Central memory CD8-positive, alpha-beta T cell (primary cell): ENCODE measurements around the gene DYNLL1.
A peak's percentile ranks its signal among the peaks of the same experiment; 100 is the strongest.

Source experiments
- ATAC-seq: fragments of 150-1000 bp; cut with Tn5 transposase; replicated peaks from 2 replicates; pipeline ENCODE4 v1.10.0; 2022; ENCODE audit warnings: mild to moderate bottlenecking, moderate FRiP score, moderate number of reproducible peaks; ENCODE audit not compliant: poor library complexity, severe bottlenecking; ENCODE audit errors: extremely low read depth
- DNase-seq, 2 donors: peaks; one replicate each; pipeline ENCODE4 v3.0.0; 2021; ENCODE audit warnings: low spot score in 2 of 2
- H3K27ac Mint-ChIP-seq: one replicate; pipeline ENCODE4 v1.8.0; 2022; ENCODE audit warnings: low read depth, mild to moderate bottlenecking, moderate library complexity, mixed read lengths
- H3K27me3 Mint-ChIP-seq: one replicate; pipeline ENCODE4 v1.8.0; 2022; ENCODE audit warnings: mixed read lengths
- H3K36me3 Mint-ChIP-seq: one replicate; pipeline ENCODE4 v1.8.0; 2022; ENCODE audit warnings: mild to moderate bottlenecking, moderate library complexity, mixed read lengths; ENCODE audit not compliant: insufficient read depth
- H3K4me1 Mint-ChIP-seq: one replicate; pipeline ENCODE4 v1.8.0; 2022; ENCODE audit warnings: mixed read lengths
- H3K4me3 Mint-ChIP-seq: one replicate; pipeline ENCODE4 v1.8.0; 2022; ENCODE audit warnings: mild to moderate bottlenecking, moderate library complexity, mixed read lengths
- H3K9me3 Mint-ChIP-seq: one replicate; pipeline ENCODE4 v1.8.0; 2022; ENCODE audit warnings: mixed read lengths

The DYNLL1 gene

DNA sequence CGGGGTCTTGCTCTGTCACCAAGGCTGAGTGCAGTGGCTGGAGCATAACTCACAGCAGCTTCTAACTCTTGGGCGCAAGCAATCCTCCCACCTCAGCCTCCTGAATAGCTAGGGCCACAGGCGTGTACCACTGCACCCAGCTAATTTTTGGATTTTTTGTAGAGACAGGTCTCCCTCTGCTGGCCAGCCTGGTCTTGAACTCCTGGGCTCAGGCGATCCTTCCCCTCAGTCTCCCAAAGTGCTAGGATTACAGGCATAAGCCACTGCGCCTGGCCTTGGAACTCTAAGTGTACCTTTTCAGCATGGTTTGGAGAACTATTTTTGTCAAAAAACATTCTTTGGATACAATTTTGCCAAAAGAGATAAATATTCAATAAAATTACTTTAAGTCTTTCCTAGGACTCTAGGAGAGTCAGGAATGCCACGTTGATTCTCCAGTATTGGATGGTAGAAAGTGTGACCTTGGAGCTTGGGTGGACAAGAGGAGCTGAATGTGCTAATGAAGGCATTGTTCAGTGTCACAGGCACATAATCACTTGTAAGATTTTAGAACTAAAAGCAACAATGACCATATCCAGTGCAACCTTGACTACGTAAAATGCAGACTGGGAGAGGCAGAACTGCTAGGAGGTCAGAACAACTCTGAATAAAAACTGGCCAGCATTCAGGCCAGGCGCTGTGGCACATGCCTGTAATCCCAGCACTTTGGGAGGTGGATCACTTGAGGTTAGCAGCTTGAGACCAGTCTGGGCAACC is 29.2 kb upstream of the DYNLL1 start:
- DNase-seq (peak in 1 of 2 donors; percentile 27), ATAC-seq (no peak)
- Mint-ChIP-seq H3K36me3 (peaks cover 60% of the 10 kb centered on the region), H3K27me3 (no peaks in the 10 kb centered on the region), H3K9me3 (no peaks in the 10 kb centered on the region), H3K4me1 (peaks cover 38% of the 10 kb centered on the region), H3K4me3 (no peak overlapping the region), H3K27ac (no peak overlapping the region)

GRCh38 chr12:120467439-120467838 is 28.5 kb upstream of the DYNLL1 start:
- Mint-ChIP-seq H3K4me3 (peak overlapping the region; percentile 88), H3K9me3 (no peaks in the 10 kb centered on the region), H3K27me3 (no peaks in the 10 kb centered on the region), H3K4me1 (peaks cover 45% of the 10 kb centered on the region), H3K27ac (peak overlapping the region; percentile 88), H3K36me3 (peaks cover 53% of the 10 kb centered on the region)
- no peak for ATAC-seq
- no peak for DNase-seq

DNA sequence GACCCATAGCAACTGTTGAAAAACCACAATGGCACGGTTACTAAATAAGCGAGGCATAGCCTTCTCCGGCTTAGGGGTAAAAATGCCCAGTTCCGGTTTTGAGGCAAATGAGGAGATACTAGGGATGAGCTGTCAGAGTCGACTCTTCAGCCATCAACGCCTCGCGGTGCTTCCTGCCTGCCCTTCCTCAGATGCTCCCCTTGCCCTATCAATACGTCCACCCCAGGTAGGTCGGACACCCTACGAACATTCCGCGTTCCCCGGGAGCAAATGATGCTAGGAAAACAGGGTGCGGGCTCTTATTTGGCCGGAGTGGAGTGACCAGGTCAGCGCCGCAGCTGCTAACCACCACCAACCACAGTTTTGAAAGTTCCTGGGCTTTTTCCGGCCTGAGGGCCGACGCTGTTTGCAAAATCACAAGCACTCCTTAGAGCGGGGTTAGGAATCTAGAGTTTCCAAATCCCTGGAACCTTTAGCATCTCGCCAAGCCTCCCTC is 27.5 kb upstream of the DYNLL1 start:
- Mint-ChIP-seq H3K27me3 (no peaks in the 10 kb centered on the region), H3K36me3 (peaks cover 46% of the 10 kb centered on the region), H3K4me3 (peak overlapping the region; percentile 88), H3K4me1 (peaks cover 54% of the 10 kb centered on the region), H3K9me3 (no peaks in the 10 kb centered on the region), H3K27ac (peak overlapping the region; percentile 88)
- ATAC-seq (no peak), DNase-seq (no peak)

- peak overlapping the region; percentile 88 for H3K27ac Mint-ChIP-seq
- H3K4me3 Mint-ChIP-seq = peak overlapping the region; percentile 88
- ATAC-seq (peak; percentile 46), DNase-seq (no peak)
- H3K9me3 Mint-ChIP-seq = no peaks in the 10 kb centered on the region
- H3K36me3 Mint-ChIP-seq = peaks cover 40% of the 10 kb centered on the region
- H3K4me1 Mint-ChIP-seq = peaks cover 58% of the 10 kb centered on the region
- H3K27me3 Mint-ChIP-seq = no peaks in the 10 kb centered on the region
Measured at GRCh38 chr12:120468821-120469449, 27.0 kb upstream of the DYNLL1 start.

DNA sequence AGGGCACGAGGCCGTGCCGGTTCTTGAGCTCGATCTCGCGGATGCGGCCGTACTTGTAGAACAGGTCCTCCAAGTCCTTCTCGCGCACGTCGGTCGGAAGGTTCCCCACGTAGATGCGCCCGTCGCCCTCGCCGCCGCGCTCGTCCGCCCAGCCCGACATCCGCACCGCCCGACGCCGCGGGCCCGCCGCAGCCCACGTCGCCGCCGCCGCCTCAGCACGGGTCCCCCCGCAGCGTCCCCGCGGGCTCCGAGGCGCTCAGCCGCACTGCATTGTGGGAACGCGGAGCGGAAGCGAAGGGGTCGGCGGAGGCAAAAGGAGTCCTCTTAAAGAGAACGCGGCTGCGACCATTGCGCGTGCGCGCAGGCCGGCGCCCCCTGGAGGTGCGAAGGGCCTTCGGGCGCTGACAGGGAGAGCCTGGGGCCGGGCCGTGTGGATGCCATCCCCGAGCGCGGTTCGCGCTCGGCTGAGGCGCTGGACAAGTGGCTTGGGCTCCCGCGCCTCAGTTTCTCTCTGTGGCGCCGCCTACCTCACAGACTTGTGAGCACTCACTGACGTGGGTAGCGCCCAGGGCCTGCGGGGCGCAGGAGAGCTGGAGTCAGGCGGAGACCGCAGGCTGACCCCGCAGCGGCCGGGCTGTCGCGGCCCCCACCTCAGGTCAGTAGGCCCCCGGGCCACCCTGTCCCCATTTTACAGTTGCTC is 26.3 kb upstream of the DYNLL1 start, which contains the start of gene SRSF9:
Gene SRSF9 (minus strand): TSS at position 299 of the 700 bp plus-strand sequence. CDS start 139 bp downstream, at position 160.
- Mint-ChIP-seq H3K9me3 (no peaks in the 10 kb centered on the region), H3K4me3 (peak within 1 kb of the TSS; percentile 88), H3K27me3 (no peaks in the 10 kb centered on the region), H3K4me1 (peaks cover 58% of the 10 kb centered on the region), H3K27ac (peak within 1 kb of the TSS; percentile 88), H3K36me3 (peaks cover 34% of the 10 kb centered on the region)
- ATAC-seq = peak; percentile 92
- DNase-seq = peak; percentile 94 to 96

DNA sequence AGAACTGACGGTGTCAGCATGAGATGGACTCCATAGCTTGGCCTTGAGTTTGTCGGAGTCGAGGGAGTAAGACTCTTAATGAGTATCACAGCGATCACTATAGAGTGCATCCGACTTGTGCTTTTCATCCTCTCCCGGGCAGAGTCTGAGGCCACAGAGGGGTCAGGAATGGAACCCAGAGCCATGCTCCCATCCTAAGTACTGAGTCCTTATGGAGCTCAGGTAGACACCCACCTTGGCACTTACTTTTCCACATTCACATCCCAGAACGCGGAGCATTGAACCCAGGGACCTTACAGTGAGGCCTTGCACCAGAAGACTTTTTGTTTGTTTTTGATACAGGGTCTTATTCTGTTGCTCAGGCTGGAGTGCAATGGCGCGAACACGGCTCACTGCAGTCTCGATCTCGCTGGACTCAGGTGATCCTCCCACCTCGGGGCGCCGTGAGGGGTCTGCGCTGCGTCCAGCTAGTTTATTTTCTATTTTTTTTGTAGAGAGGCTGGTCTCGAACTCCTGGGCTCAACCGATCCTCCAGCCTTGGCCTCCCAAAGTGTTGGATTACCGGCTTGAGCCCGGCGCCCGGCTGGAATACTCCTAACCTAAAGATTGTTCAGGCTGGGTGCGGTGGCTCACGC is 25.6 kb upstream of the DYNLL1 start:
- no peaks in the 10 kb centered on the region for H3K9me3 Mint-ChIP-seq
- DNase-seq = peak in 1 of 2 donors; percentile 33
- H3K4me1 Mint-ChIP-seq = peaks cover 60% of the 10 kb centered on the region
- H3K4me3 Mint-ChIP-seq = peak overlapping the region; percentile 88
- no peak for ATAC-seq
- peak overlapping the region; percentile 88 for H3K27ac Mint-ChIP-seq
- peaks cover 27% of the 10 kb centered on the region for H3K36me3 Mint-ChIP-seq
- H3K27me3 Mint-ChIP-seq = no peaks in the 10 kb centered on the region

DNA sequence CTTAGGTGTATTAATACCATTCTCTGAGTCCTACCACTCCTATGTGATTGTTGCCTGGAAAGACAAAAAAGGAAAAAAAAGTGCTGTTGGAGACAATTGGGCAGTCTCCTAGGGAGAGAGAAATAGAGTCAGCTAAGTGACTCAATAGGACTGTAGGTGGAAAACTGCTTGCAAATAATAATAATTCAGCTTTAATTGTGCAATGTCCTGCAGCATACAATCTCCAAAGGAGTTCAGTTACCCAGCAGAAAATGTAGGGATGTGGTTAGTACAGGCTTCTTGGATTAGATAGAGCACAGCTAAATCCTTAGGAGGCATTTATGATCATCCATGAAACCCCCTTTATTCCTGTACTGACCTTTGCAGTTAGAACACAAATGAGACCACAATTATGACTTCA is 23.4 kb upstream of the DYNLL1 start:
- ATAC-seq = no peak
- DNase-seq = no peak
- Mint-ChIP-seq H3K27me3 (no peaks in the 10 kb centered on the region), H3K27ac (no peak overlapping the region), H3K36me3 (peaks cover 18% of the 10 kb centered on the region), H3K4me1 (peaks cover 43% of the 10 kb centered on the region), H3K9me3 (no peaks in the 10 kb centered on the region), H3K4me3 (no peak overlapping the region)

DNA sequence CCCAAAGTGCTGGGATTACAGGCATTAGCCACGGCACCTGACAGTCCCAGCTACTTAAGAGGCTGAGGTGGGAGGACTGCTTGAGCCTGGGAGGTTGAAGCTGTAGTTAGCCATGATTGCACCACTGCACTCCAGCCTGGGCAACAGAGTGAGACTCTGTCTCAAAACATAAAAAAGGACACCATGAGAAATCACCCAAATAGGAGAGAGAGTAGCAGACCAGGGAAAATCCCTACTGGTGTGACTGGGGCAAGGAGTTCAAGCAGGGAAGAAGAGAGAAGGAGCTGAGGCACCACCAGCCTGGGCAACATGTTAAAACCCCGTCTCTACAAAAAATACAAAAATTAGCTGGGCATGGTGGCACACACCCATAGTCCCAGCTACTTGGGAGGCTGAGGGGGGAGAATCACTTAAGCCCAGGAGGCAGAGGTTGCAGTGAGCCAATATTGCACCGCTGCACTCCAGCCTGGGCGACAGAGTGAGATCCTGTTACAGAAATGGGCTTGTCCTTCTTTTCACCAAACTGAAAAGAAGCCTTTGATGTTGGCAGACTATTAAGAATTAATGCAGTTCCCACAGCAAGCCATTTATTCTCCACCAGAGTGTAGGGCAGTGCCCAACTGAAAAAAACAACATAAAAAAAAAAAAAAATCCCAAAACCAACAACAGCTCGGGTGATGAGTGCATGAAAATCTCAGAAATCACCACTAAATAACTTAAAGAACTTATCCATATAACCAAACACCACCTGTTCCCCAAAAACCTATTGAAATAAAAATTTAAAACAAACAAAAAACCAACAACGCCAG is 21.9 kb upstream of the DYNLL1 start:
- peaks cover 9% of the 10 kb centered on the region for H3K36me3 Mint-ChIP-seq
- H3K9me3 Mint-ChIP-seq = no peaks in the 10 kb centered on the region
- DNase-seq = no peak
- H3K4me3 Mint-ChIP-seq = no peak overlapping the region
- H3K4me1 Mint-ChIP-seq = peaks cover 33% of the 10 kb centered on the region
- no peak for ATAC-seq
- no peaks in the 10 kb centered on the region for H3K27me3 Mint-ChIP-seq
- H3K27ac Mint-ChIP-seq = no peak overlapping the region

GRCh38 chr12:120474616-120474960 is 21.3 kb upstream of the DYNLL1 start:
- H3K36me3 Mint-ChIP-seq = peaks cover 8% of the 10 kb centered on the region
- H3K27ac Mint-ChIP-seq = peak overlapping the region; percentile 7
- H3K4me1 Mint-ChIP-seq = peaks cover 37% of the 10 kb centered on the region
- no peak for DNase-seq
- no peak overlapping the region for H3K4me3 Mint-ChIP-seq
- H3K27me3 Mint-ChIP-seq = no peaks in the 10 kb centered on the region
- no peak for ATAC-seq
- H3K9me3 Mint-ChIP-seq = no peaks in the 10 kb centered on the region

- H3K4me1 Mint-ChIP-seq = peaks cover 47% of the 10 kb centered on the region
- H3K9me3 Mint-ChIP-seq = no peaks in the 10 kb centered on the region
- H3K4me3 Mint-ChIP-seq = no peak overlapping the region
- DNase-seq (no peak), ATAC-seq (no peak)
- H3K27me3 Mint-ChIP-seq = no peaks in the 10 kb centered on the region
- no peak overlapping the region for H3K27ac Mint-ChIP-seq
- peaks cover 4% of the 10 kb centered on the region for H3K36me3 Mint-ChIP-seq
Measured at GRCh38 chr12:120475643-120476042, 20.3 kb upstream of the DYNLL1 start.

DNA sequence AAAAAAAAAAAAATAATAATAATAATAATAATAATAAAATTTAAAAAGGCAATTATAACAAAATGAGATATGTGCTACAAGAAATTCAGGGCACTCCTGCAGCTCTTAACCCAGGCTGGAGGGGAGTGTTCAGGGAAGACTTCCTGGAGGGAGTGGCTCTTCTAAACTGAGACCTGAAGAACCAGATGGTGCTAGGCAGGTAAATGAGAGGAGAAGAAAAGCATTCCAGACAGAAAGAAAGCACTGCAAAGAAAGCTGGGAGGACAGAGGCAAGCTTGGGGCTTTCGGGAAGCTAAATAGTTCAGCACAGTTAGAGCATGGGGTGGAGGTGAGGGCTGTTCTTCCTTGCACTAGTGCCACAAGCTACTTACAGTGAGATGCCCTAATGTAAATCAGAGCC is 16.5 kb upstream of the DYNLL1 start:
- H3K27me3 Mint-ChIP-seq = no peaks in the 10 kb centered on the region
- H3K4me1 Mint-ChIP-seq = peaks cover 49% of the 10 kb centered on the region
- H3K4me3 Mint-ChIP-seq = peak overlapping the region; percentile 42
- ATAC-seq (no peak), DNase-seq (no peak)
- peaks cover 1% of the 10 kb centered on the region for H3K36me3 Mint-ChIP-seq
- peak overlapping the region; percentile 99 for H3K27ac Mint-ChIP-seq
- H3K9me3 Mint-ChIP-seq = no peaks in the 10 kb centered on the region

DNA sequence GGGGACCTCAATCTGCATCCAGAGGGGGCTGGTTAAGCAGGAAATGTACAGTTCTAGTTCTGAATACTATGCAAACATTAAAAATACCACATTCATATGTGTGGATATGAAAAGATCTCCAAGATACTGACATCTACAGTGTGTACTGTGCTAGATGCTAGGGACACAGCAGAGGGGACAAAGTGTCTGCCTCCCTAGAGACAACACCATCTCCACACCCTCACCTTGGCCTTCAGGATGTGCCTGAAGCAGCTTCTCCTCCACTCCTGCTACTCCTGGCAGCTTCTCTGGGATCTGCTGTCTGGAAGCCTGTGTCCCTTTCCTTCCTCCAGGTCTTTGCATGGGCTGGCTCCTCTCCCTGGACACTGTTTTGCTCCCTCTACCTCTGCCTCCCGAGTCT is 15.7 kb upstream of the DYNLL1 start:
- Mint-ChIP-seq H3K9me3 (no peaks in the 10 kb centered on the region), H3K27me3 (no peaks in the 10 kb centered on the region), H3K4me1 (peaks cover 43% of the 10 kb centered on the region), H3K36me3 (peaks cover 1% of the 10 kb centered on the region), H3K4me3 (peak overlapping the region; percentile 42), H3K27ac (peak overlapping the region; percentile 99)
- no peak for DNase-seq
- peak; percentile 29 for ATAC-seq
